Measurements from ENCODE around the gene CAMK1D.
A peak's percentile ranks its signal among the peaks of the same experiment; 100 is the strongest.

CAMK1D gene

GRCh38 chr10:12448729-12449391 lies 99.5 kb downstream of the CAMK1D start:
- in situ Hi-C loops (cut with HindIII; ENCODE audit: low sequenced_read_pairs) = no loop called here
- no peak for TF ChIP-seq CTCF (IDR thresholded peaks at IDR 0.05; ENCODE audit: low read depth, low read length, missing control alignments)
- peak overlapping the region; percentile 0 for H3K4me3 ChIP-seq (ENCODE audit: low read depth, low read length)

GRCh38 chr10:12455318-12455717 lies 106.0 kb downstream of the CAMK1D start:
- no peak for TF ChIP-seq CTCF (IDR thresholded peaks at IDR 0.05; ENCODE audit: low read depth, low read length, missing control alignments)
- in situ Hi-C loops (cut with HindIII; ENCODE audit: low sequenced_read_pairs) = loop anchor here (5.0 kb wide), 1 partner anchor 107 kb away; no protein-coding TSS in a partner anchor
- no peak overlapping the region for H3K4me3 ChIP-seq (ENCODE audit: low read depth, low read length)
- DNase-seq (ENCODE audit: low read depth) = no peak

More at GRCh38 chr10:12448729-12449391, 99.5 kb downstream of the CAMK1D start:
- peak; percentile 83 for DNase-seq (ENCODE audit: low read depth)

- H3K4me3 ChIP-seq (ENCODE audit: low read depth, low read length) = no peak overlapping the region
- TF ChIP-seq CTCF (IDR thresholded peaks at IDR 0.05; ENCODE audit: low read depth, low read length, missing control alignments) = no peak
- in situ Hi-C loops (cut with HindIII; ENCODE audit: low sequenced_read_pairs) = loop anchor here (5.0 kb wide), 1 partner anchor 107 kb away; no protein-coding TSS in a partner anchor
- DNase-seq (ENCODE audit: low read depth) = no peak
These were observed 106.4 kb downstream of the CAMK1D start for GRCh38 chr10:12455766-12456165.

GRCh38 chr10:12459340-12459739 lies 110.0 kb downstream of the CAMK1D start:
- in situ Hi-C loops (cut with HindIII; ENCODE audit: low sequenced_read_pairs) = loop anchor here (5.0 kb wide), 1 partner anchor 103 kb away; no protein-coding TSS in a partner anchor
- no peak for DNase-seq (ENCODE audit: low read depth)
- TF ChIP-seq CTCF (IDR thresholded peaks at IDR 0.05; ENCODE audit: low read depth, low read length, missing control alignments) = no peak
- H3K4me3 ChIP-seq (ENCODE audit: low read depth, low read length) = no peak overlapping the region

GRCh38 chr10:12459762-12460161 lies 110.4 kb downstream of the CAMK1D start:
- no peak for DNase-seq (ENCODE audit: low read depth)
- no peak for TF ChIP-seq CTCF (IDR thresholded peaks at IDR 0.05; ENCODE audit: low read depth, low read length, missing control alignments)
- in situ Hi-C loops (cut with HindIII; ENCODE audit: low sequenced_read_pairs) = loop anchor here (5.0 kb wide), 1 partner anchor 103 kb away; no protein-coding TSS in a partner anchor

DNA sequence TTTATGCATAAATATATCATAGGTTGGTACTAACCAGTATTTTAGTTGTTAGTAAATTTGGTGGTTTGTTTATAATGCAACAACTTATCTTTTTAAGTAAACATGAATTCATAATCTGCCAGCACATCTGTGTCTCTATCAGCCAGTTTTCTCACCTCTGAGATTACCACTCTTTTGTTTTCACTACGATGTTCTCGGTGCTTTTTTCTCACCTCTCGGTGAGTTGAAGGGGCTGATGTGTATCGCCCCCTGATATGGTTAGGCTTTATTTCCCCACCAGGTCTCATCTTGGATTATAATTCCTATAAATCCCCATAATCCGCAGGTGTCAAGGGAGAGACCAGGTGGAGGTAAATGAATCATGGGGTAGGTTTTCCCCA lies 114.1 kb downstream of the CAMK1D start:
- in situ Hi-C loops (cut with HindIII; ENCODE audit: low sequenced_read_pairs) = no loop called here
- DNase-seq (ENCODE audit: low read depth) = no peak

More at GRCh38 chr10:12459762-12460161, 110.4 kb downstream of the CAMK1D start:
- H3K4me3 ChIP-seq (ENCODE audit: low read depth, low read length) = no peak overlapping the region

More for the DNA sequence above, 114.1 kb downstream of the CAMK1D start:
- H3K4me3 ChIP-seq (ENCODE audit: low read depth, low read length) = no peak overlapping the region
- TF ChIP-seq CTCF (IDR thresholded peaks at IDR 0.05; ENCODE audit: low read depth, low read length, missing control alignments) = no peak

Measured in astrocyte of the cerebellum (primary cell).